ENCODE measurements around the gene AK8.

DNA sequence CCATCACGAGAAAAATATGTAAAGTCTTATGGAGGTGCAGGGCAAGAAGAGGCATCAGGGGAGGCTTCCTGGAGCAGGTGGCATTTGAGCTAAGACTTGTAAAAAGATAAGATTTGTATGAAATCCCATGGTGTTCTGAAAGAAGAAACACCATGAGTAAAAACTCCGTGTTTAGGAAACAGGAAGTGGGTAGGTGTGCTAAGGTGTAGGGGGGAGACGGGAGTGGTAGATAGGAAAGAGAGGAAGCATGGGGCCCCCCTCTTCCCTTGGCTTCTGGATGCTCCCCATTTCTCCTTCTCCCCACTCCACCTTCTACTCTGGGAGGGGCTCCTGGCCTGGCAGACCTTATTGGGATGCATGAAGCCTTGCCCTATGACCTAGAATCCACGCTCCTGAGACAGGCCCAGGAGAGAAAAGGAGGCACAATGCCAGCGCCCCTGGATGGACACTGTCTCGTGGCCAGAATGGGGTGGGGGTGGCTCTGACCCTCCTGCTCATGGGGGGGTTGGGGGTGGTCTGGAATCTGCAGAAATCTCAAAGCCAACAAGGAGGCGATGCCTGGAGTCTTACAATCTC lies 104.2 kb downstream of the AK8 start:
- TF ChIP-seq CTCF (IDR thresholded peaks at IDR 0.05), result no peak
- no peak for TF ChIP-seq ZFX (IDR thresholded peaks at IDR 0.05; ENCODE audit: borderline replicate concordance)
